Stimulated activated CD4-positive, alpha-beta T cell treated with anti-CD3 and anti-CD28 coated beads, Interleukin-15, amount 100 ng/mL, for 1 hour (primary cell): ENCODE measurements around the gene BEAN1.
"Not testable (repeated sequence)": the region's sequence is repeated elsewhere in the genome, so short reads cannot be mapped to it uniquely, and the experiment has no call there.

Experiments
- DNase-seq, 2 donors: peaks; one replicate each; pipeline ENCODE4 v3.0.0-alpha.2; 2020; ENCODE audit warnings: low read depth in 1 of 2, low spot score in 1 of 2

BEAN1 gene

DNA sequence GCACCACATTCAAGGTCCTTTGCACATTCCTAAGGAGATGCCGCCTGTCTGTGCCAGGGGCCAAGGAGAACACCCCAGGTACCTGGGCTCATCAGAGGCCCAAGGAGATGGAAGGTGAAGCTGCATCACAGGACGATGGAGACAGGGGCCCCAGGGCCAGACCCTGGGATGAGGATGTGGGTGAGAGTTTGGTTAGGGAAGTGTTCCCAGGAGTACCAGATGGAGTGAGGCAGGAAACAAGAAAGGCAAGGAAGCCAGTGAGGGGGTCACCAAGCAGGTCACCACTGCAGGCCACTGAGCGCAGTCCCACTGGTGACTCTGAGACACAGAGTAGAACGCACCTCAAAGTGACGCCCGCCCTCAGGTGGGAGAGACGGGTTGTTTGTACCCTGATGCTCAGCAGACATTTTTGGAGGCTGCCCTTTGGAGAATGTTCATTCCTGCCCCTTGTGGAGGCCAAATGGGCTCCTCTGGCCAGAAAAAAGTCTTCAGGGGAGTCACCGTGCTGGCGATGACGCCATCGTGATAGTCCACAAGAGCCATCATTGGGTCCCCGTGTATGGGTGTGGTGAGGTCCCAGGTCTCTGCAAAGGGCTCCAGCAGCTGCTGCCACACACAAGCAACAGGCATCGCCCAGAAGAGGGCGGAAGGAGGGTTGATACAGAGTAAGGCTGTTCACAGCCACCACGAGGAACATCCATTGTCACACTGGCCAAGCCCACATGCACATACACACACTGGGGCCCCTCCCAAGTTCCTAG is 57.5 kb downstream of the BEAN1 start:
- no peak for DNase-seq

DNA sequence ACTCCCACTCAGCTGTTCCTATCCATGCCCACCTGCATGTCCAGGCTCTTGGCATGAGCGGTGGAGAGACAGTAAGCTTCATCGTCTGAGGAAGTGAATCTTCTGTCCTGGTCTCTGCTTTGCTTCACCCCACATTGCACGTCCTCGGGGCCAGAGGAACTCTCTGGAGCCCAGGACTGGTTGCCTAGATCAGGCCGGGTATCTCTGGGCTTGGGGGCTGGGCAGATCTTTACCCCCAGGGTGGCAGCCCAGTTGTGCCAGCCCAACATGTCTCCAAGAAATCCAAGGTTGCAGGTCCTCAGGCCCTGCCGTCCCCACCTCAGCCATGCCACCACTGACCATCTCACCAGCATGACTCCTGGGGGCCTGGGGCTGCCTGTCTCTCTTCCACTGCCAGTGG is 58.3 kb downstream of the BEAN1 start:
- DNase-seq: no peak

DNA sequence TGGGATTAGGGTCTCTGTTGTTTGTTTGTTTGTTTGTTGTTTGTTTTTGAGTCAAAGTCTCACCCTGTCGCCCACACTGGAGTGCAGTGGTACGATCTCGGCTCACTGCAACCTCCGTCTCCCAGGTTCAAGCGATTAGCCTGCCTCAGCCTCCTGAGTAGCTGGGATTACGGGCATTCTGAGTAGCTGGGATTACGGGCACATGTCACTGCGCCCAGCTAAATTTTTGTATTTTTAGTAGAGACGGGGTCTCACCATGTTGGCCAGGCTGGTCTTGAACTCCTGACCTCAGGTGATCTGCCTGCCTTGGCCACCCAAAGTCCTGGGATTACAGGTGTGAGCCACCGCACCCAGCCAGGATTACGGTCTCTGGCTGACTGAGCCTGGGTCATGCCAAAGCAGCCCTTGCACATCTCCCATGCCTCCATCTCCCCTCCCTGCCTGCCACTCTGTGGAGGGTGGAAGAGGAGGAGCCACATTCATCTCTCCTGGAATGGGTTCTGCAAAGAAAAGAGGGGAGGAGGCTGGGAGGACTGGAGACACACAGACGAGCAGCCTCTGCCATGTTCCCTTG is 59.2 kb downstream of the BEAN1 start:
- DNase-seq: no peak

DNA sequence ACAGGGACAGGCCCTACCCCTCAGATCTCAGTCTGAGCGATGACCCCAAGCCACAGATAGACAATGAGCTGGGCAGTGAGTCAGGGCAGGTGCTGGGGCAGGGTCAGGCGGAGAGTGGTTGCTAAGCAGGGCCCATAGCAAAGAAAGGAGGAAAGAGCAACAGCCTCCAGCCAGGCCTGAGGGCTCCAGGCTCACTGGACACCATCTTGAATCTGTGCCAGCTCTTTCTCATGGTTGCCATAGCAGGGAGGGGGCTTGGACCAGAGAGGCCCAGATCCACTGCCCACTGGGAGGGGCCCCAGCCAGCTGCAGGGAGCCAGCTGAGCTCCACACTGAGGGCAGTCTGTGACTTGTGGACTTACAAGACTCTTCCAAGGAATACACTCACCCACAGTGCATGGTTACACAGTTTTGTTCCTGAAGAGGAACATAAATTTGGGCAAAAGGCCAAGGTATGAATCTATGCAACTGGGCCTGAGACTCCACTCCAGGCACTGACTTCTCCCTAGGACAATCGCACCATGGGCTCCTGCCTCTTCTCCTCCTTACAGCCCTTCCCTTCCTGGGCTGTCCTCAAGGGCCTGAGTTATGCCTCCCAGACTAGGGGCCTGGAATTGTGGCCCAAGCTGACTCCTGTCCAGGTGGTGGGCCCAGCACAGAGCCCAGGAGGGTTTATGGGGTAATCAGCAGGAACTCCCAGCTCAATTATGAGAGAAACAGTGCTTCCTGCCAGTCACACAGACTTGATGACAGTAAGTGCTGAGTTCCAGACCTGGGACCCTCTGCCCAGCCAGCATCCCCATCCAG is 59.9 kb downstream of the BEAN1 start:
- no peak for DNase-seq

DNA sequence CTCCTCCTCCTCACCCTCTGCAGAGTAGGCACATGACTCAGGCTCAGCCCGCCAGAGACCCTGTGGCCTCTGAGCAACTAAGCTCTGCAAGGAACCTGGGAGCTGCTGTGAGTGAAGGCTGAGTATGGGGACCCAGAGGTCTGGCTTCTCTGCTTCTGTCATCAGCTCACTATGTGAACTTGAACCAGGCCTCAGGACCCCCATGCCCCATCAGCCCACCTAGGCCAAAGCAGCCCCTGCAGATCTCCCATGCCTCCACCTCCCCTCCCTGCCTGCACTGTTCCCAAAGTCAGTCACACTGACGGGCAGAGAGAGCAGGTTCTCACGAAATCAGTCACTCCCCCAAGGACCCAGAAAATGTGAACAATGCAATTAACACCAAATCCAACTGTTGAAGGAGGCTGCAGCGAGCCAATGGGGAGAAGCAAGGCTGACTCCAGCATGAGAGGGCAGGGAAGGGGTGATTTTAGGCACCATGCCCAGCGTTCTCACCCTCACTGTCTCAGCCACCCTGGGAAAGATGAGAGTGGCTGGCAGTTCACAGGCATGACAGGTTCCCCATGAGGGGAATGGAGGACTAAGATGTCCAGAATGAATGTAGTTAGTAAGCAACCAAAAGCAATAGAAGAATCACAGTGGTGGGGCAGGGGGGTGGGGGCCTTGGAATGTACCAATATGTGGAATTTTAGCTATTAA is 60.6 kb downstream of the BEAN1 start:
- no peak for DNase-seq

DNA sequence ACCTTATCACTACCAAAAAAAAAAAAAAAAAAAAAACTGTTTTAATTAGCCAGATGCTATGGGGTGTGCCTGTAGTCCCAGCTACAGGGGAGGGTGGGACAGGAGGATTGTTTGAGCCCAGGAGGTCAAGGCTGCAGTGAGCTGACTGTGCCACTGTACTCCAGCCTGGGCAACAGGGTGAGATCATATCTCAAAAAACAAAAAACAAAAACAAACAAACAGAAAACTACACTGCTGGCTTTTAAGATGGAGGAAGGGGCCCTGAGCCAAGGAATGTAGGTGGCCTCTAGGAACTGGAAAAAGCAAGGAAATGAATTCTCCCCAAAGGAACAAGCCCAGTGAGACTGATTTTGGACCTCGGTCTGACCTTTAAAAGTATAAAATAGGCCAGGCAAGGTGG is 61.4 kb downstream of the BEAN1 start:
- no peak for DNase-seq

DNA sequence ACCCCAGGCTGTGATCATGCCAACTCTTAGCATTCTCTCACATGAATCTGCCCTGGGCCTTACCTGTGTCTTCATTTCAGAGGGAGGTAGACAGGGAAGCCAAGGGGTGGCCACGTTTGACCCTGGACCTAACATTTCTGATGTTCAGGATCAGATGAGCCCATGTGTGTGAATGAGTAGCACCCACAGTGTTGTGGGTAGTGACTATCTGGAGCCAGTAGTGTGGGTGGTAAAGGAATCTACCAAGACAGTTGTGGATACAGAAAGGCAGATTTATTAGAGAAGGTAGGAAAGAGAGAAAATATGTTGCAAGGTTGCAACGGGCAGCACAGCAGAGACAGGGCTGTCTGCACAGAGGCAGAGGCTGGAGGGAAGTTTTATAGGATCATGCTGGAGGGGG is 62.3 kb downstream of the BEAN1 start:
- DNase-seq: no peak

DNA sequence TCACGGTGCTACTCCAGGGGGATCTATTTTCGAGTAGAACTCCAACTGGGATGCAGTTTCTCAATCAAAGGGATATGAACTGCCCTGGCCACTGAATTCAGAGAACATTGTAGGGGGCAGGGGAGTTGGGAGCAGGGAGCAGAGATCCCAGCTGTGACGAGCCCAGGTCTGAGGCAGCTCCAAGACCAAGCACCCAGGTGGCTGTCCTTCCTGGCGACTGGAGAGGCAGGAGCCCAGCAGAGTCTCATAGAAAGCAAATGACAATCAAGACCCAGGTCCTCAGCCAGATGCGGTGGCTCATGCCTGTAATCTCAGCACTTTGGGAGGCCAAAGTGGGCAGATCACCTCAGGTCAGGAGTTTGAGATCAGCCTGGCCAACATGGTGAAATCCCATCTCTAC is 62.7 kb downstream of the BEAN1 start:
- DNase-seq: no peak

DNA sequence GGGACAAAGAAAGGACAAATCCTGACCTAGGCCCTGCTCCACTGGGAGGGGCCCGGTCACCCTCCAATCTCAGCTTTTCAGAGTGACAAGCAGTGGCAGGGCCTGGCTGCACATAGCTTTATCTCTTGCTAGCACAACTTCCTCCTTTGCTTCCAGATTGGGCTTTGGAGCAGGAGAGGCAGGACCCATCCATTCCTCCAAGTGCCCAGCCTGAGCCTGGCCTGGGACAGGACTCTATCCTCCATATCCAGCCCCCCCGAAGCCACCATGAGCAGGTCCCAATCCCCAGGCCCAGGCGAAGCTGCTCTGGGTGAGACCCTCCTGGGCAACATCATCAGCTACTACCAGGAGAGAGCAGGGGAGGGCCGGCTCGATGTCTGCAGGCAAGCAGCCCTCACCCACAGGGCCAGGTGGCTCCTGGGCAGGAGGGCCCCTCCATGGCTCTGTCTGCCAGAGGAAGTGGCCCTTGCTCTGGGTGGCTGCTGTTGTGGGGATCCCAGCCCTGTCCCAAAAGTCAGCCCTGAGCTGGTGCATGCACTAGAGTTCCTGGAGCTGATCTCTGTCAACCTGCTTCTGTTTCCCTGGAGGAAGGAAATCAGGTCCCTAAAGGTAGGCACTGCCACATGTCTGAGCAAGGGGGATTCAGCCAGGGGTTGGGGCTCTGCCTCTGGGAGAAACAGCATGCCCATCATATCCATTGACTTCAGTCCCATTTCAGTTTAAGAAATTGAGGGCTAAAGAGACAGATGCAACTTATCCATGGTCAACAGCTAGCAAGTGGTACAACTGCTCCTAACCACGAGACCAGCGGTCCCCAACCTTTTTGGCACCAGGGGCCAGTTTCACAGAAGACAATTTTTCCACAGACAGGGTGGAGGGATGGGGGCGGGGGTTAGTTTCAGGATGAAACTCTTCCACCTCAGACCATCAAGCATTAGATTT is 64.0 kb downstream of the BEAN1 start:
- DNase-seq: no peak

DNA sequence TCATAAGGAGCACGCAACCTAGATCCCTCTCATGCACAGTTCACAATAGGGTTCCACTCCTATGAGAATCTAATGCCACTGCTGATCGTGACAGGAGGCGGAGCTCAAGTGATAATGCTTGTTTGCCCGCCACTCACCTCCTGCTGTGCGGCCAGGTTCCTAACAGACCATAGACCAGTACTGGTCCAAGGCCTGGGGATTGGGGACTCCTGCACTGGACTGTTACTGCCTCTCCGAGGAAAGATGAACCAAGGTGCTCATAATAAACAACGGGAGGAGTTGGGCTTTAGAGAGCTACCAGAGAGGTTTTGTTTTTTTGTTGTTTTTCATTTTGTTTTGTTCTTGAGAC is 64.6 kb downstream of the BEAN1 start:
- no peak for DNase-seq

DNA sequence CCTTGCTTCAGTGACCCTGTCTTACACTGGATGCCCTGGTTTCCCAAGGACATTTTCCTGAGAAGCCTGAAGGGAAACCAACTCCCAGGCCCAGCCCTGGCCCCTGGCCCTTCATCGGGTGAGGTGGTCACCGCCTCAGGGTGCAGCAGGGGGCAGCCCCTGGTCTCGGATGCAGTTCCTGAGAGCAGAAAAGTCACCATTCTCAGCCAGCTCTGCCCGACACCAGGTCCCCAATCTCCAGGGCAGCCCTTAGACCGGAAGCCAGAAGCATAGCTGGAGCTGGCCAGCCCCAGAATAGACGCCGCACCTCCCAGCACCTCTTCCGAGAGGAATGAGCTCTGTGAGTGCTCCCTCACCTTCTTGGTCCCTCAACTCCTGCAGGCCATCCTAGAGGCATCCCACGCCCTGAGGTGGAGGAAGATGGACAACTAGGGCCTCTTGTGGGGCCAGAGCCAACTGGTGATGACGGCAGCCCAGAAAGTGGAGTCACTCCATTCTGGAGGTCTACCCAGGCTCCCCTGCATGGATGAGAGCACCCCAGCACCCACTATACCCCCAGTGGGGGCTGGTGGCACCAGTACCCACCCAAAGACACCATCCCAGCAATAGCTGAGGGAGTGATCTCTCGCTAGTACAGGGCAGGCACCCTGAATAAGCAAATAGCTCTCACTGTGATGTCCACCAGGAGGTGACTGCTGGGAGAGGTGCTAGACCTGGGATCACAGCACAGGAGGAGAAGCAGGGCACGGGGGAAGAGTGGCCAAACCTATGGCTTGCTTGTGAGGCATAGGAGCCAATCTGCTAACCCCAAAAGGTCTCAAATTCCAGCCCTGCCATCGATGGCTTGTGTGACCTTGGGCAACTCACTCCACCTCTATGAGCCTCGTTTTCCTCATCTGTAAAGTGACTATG is 66.7 kb downstream of the BEAN1 start:
- DNase-seq: no peak

DNA sequence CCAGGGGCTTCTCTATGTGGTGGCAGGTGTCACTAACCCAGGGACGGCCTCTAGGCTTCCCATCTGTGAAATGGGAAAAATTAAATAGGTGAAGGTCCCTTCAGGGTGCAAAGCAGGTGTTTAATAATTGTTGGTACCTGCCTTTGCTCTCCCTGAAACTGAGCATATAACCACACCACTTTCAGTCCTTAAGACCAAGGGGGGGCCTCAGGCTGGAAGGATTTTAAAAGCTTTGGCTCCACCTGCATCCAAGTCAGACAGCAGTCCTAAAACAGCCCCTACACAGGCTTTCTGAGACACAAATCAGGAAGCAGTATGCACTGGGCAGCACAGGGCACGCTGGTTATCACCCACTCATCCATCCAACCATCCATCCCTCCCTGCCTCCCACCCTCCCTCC is 67.8 kb downstream of the BEAN1 start:
- DNase-seq: no peak

DNA sequence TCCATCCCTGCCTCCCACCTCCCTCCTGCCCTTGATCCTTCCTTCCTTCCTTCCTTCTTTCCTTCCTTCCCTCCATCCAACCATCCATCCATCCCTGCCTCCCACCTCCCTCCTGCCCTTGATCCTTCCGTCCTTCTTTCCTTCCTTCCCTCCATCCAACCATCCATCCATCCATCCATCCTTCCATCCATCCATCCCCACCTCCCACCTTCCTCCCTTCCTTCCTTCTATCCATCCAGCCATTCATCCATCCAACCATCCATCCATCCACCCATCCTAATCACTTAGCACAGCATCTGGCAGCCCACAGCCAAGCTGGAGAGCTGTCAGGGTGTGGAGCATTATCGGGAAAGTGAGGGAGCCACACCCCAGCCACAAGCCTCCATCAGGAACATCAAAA is 68.3 kb downstream of the BEAN1 start:
- DNase-seq: no peak

DNA sequence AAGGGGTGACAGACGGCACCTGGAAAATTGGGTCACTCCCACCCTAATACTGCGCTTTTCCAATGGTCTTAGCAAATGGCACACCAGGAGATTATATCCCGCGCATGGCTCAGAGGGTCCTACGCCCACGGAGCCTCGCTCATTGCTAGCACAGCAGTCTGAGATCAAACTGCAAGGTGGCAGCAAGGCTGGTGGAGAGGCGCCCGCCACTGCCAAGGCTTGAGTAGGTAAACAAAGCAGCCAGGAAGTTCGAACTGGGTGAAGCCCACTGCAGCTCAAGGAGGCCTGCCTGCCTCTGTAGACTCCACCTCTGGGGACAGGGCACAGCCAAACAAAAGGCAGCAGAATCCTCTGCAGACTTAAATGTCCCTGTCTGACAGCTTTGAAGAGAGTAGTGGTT is 69.1 kb downstream of the BEAN1 start:
- DNase-seq: not testable (repeated sequence)

DNA sequence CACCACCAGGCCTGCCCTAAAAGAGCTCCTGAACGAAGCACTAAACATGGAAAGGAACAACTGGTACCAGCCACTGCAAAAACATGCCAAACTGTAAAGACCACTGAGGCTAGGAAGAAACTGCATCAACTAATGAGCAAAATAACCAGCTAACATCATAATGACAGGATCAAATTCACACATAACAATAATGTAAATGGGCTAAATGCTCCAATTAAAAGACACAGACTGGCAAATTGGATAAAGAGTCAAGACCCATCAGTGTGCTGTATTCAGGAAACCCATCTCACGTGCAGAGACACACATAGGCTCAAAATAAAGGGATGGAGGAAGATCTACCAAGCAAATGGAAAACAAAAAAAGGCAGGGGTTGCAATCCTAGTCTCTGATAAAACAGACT is 70.8 kb downstream of the BEAN1 start:
- DNase-seq: not testable (repeated sequence)

DNA sequence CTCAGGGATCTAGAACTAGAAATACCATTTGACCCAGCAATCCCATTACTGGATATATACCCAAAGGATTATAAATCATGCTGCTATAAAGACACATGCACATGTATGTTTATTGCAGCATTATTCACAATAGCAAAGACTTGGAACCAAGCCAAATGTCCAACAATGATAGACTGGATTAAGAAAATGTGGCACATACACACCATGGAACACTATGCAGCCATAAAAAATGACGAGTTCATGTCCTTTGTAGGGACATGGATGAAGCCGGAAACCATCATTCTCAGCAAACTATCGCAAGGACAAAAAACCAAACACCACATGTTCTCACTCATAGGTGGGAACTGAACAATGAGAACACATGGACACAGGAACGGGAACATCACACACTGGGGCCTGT is 74.5 kb downstream of the BEAN1 start:
- not testable (repeated sequence) for DNase-seq

DNA sequence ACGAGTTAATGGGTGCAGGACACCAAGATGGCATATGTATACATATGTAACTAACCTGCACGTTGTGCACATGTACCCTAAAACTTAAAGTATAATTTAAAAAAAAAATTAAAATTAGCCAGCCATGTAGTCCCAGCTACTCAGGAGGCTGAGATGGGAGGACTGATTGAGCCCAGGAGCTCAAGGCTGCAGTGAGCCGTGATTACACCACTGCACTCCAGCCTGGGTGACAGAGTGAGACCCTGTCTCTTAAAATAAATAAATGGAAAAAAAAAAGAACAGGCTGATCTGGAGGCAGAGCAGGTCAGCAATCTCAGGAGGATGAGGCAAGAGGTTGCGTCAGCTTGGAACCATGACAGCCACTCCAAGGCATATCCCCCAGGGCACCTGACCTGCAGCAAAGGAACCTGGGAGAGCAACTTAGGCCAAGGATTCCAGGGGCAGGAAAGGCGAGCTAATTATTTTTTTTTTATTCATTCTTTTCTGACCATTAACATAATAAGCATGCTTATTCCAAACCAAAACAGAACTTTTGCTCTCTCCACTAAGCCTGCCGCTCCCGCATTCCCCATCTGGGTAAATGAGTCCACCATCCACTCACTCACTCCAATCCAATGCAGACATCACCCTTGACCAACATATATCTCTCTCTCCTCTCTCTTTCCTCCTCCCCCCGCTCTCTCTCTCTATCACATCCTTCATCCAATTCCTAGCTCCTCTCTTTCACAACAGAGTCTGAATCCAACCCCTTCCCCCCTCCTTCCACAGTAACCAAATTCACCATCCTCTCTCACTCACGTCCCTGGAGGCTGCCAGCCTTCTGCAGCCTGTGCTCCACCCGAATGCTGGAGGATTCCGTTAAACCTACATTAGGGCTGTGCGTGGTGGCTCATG is 75.2 kb downstream of the BEAN1 start:
- DNase-seq: no peak

DNA sequence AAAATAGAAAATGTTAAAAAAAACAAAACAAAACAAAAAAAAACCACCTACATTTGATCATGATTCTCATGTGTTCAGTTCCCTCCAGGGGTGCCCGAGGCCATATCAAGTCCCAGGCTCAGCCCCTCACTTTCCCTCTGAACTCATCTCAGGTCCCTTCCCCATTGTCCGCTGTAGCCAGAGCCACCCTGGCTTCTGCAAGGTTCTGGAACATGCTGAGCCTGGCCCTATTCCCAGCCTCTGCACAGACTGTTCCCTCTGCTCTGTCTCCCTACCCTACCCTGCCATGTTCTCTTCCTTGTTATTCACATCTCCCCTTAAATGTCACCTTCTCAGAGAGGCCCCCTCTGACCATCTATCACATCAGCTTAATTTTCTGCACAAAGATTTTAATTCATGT is 75.9 kb downstream of the BEAN1 start:
- DNase-seq: no peak

DNA sequence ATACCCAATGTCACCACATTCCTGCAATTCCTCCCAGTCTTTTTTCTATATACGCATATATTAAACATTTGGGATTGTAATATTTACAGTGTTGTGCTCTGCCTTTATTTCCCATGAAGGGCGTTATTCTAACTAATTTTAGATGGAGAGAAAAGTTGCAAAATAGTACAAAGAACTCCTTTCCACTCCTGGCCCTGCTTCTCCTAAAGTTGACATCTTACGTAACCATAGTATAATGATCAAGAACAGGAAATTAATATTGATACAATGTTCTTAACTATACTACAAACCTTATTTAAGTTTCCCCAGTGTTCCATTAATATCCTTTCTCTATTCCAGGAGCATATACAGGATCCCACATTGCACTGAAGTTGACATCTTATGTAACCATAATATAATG is 76.5 kb downstream of the BEAN1 start:
- DNase-seq: no peak
